GM23338 (cell line): ENCODE results near the gene PPP2R5C. TPM values are rescaled to one million over a fixed set of nuclear protein-coding genes. Genes with fewer than 3 reads are reported as not detected.

Source experiments
- ATAC-seq: fragments of 200-7000 bp; cut with Tn5 transposase; 3 replicates; pipeline ENCODE4 v1.9.1; 2020
- DNase-seq: peaks from one replicate; pipeline ENCODE4 v3.0.0-alpha.2; 2015; ENCODE audit warnings: low spot score
- H2AFZ ChIP-seq: fragments of 200-600 bp; sonication (generic); 2 replicates; pipeline ENCODE4 v1.8.0; 2016; ENCODE audit warnings: antibody characterized with exemption, mild to moderate bottlenecking, moderate library complexity
- H3F3A ChIP-seq: fragments of 200-600 bp; sonication (generic); replicated peaks from 2 replicates; pipeline ENCODE4 v1.8.0; 2017; ENCODE audit warnings: antibody characterized with exemption, mixed run types, low read depth
- H3K27ac ChIP-seq: fragments of 200-600 bp; sonication (generic); 2 replicates; pipeline ENCODE4 v1.6.1; 2016; ENCODE audit warnings: low read depth
- H3K27me3 ChIP-seq: fragments of 200-600 bp; sonication (generic); 2 replicates; pipeline ENCODE4 v1.8.0; 2016; ENCODE audit warnings: mild to moderate bottlenecking, mixed run types, moderate library complexity; ENCODE audit not compliant: insufficient read depth
- H3K36me3 ChIP-seq: fragments of 200-600 bp; sonication (generic); 2 replicates; pipeline ENCODE4 v1.8.0; 2016; ENCODE audit warnings: mild to moderate bottlenecking; ENCODE audit not compliant: insufficient read depth
- H3K4me1 ChIP-seq: fragments of 200-600 bp; sonication (generic); 2 replicates; pipeline ENCODE4 v1.8.0; 2016; ENCODE audit warnings: mild to moderate bottlenecking, moderate library complexity; ENCODE audit not compliant: insufficient read depth
- H3K4me2 ChIP-seq: fragments of 200-600 bp; sonication (generic); 2 replicates; pipeline ENCODE4 v1.7.1; 2017; ENCODE audit warnings: mixed run types
- H3K4me3 ChIP-seq: fragments of 200-600 bp; sonication (generic); 2 replicates; pipeline ENCODE4 v1.6.1; 2016; ENCODE audit warnings: mixed run types
- H3K79me2 ChIP-seq: fragments of 200-600 bp; sonication (generic); replicated peaks from 2 replicates; pipeline ENCODE4 v1.8.0; 2017; ENCODE audit warnings: mild to moderate bottlenecking; ENCODE audit not compliant: insufficient read depth
- H3K9me2 ChIP-seq: fragments of 200-600 bp; sonication (generic); 2 replicates; pipeline ENCODE4 v1.8.0; 2017; ENCODE audit not compliant: insufficient read depth
- H4K20me1 ChIP-seq: fragments of 200-600 bp; sonication (generic); replicated peaks from 2 replicates; pipeline ENCODE4 v1.8.0; 2017; ENCODE audit warnings: mild to moderate bottlenecking; ENCODE audit not compliant: insufficient read depth
- H3K27ac Mint-ChIP-seq: 2 replicates; pipeline ENCODE4 v1.8.0; 2020; ENCODE audit warnings: inconsistent platforms, mild to moderate bottlenecking, moderate library complexity, mixed read lengths
- H3K27me3 Mint-ChIP-seq: 3 replicates; pipeline ENCODE4 v1.8.0; 2022; ENCODE audit warnings: low read depth, mild to moderate bottlenecking, moderate library complexity, mixed read lengths, inconsistent platforms; ENCODE audit not compliant: insufficient read depth, poor library complexity
- H3K36me3 Mint-ChIP-seq: 3 replicates; pipeline ENCODE4 v1.8.0; 2021; ENCODE audit warnings: low read depth, mild to moderate bottlenecking, inconsistent platforms, moderate library complexity, mixed read lengths
- H3K4me1 Mint-ChIP-seq: 3 replicates; pipeline ENCODE4 v1.8.0; 2020; ENCODE audit warnings: mild to moderate bottlenecking, inconsistent platforms, mixed read lengths
- H3K4me3 Mint-ChIP-seq: 3 replicates; pipeline ENCODE4 v1.8.0; 2021; ENCODE audit warnings: moderate library complexity, mild to moderate bottlenecking, inconsistent platforms, mixed read lengths
- H3K9me3 Mint-ChIP-seq: 3 replicates; pipeline ENCODE4 v1.8.0; 2020; ENCODE audit warnings: moderate library complexity, mild to moderate bottlenecking, inconsistent platforms, mixed read lengths
- CREB1 ChIP-seq: fragments of 250-450 bp; sonication (Bioruptor Pico); IDR thresholded peaks from 2 replicates; pipeline ENCODE4 v1.5.0; 2020; ENCODE audit warnings: low read depth, mild to moderate bottlenecking, moderate library complexity
- CTCF ChIP-seq, 2 experiments: fragments of 200-600 bp in 1 of 2; sonication (generic) in 1 of 2; conservative IDR thresholded peaks; 2 replicates each; pipeline versions ENCODE4 v1.5.1 to v1.6.1; 2016 to 2017; ENCODE audit warnings: antibody characterized with exemption in 2 of 2, low read depth in 2 of 2, mild to moderate bottlenecking in 2 of 2, moderate library complexity in 1 of 2
- ETS1 ChIP-seq: IDR thresholded peaks from 2 replicates; pipeline ENCODE4 v1.6.1; 2016; ENCODE audit warnings: antibody characterized with exemption
- EZH2 ChIP-seq: fragments of 200-600 bp; sonication (generic); IDR thresholded peaks from one replicate; pipeline ENCODE4 v1.8.0; 2017; ENCODE audit warnings: antibody characterized with exemption, mild to moderate bottlenecking, low read depth; ENCODE audit not compliant: unreplicated experiment
- EZH2phosphoT487 ChIP-seq: fragments of 200-600 bp; sonication (generic); IDR thresholded peaks from one replicate; pipeline ENCODE4 v1.8.1; 2018; ENCODE audit warnings: antibody characterized with exemption; ENCODE audit not compliant: unreplicated experiment
- JUNB ChIP-seq: IDR thresholded peaks from one replicate; pipeline ENCODE4 v1.6.1; 2016; ENCODE audit warnings: antibody characterized with exemption; ENCODE audit not compliant: unreplicated experiment
- NANOG ChIP-seq: IDR thresholded peaks from 2 replicates; pipeline ENCODE4 v1.6.1; 2016; ENCODE audit warnings: antibody characterized with exemption, borderline replicate concordance
- POLR2AphosphoS5 ChIP-seq: IDR thresholded peaks from 2 replicates; pipeline ENCODE4 v1.6.1; 2016; ENCODE audit warnings: antibody characterized with exemption, low read depth
- REST ChIP-seq: IDR thresholded peaks from one replicate; pipeline ENCODE4 v1.6.1; 2018; ENCODE audit warnings: antibody characterized with exemption; ENCODE audit not compliant: unreplicated experiment
- STAT1 ChIP-seq: IDR thresholded peaks from one replicate; pipeline ENCODE4 v1.6.1; 2016; ENCODE audit warnings: antibody characterized with exemption; ENCODE audit not compliant: unreplicated experiment
- ZNF114 ChIP-seq: fragments of 250-450 bp; sonication (Bioruptor Pico); IDR thresholded peaks from 2 replicates; pipeline ENCODE4 v1.5.0; 2020; ENCODE audit warnings: mild to moderate bottlenecking, moderate library complexity
- ZNF462 ChIP-seq: fragments of 250-450 bp; sonication (Bioruptor Pico); IDR thresholded peaks from 2 replicates; pipeline ENCODE4 v1.5.0; 2020; ENCODE audit warnings: mild to moderate bottlenecking, moderate library complexity
- polyA plus RNA-seq: library from polyadenylated mRNA; unstranded; fragments of >200 nt; fragmentation: Nextera tagmentation; extraction: Ambion mirVana; gene quantifications from 2 replicates; pipeline ENCODE4 v1.2.1, GENCODE V29; 2016
- total RNA-seq: library from RNA; depleted of rRNA; stranded (reverse); fragments of >200 nt; shearing (Covaris generic); gene quantifications from 2 replicates; pipeline ENCODE4 v1.2.3, GENCODE V29; 2014

PPP2R5C gene
- total and polyA plus RNA-seq, 2 experiments from 2014 or later = 75.4 to 79.7 TPM

- TF ChIP-seq ZNF462 = no peak
- TF ChIP-seq JUNB = no peak
- no peak for TF ChIP-seq ETS1
- no peak for TF ChIP-seq EZH2phosphoT487
- TF ChIP-seq ZNF114 (CRISPR knock-in tag) = no peak
- no peak for TF ChIP-seq STAT1
Measured at GRCh38 chr14:101859958-101860357, 98.4 kb downstream of the PPP2R5C start (continued).

GRCh38 chr14:101861464-101861863 lies 100.0 kb downstream of the PPP2R5C start:
- H3K9me2 ChIP-seq = no peaks in the 10 kb centered on the region
- DNase-seq (no peak), ATAC-seq (no peak)
- H3K4me2 ChIP-seq = no peak overlapping the region
- H3F3A ChIP-seq = no peaks in the 10 kb centered on the region
- H3K27me3 ChIP-seq = no peaks in the 10 kb centered on the region
- no peaks in the 10 kb centered on the region for H3K4me1 ChIP-seq
- H3K9me3 Mint-ChIP-seq = no peaks in the 10 kb centered on the region
- H3K27ac ChIP-seq = no peak overlapping the region
- H2AFZ ChIP-seq = no peak overlapping the region
- H3K27me3 Mint-ChIP-seq = no peaks in the 10 kb centered on the region
- H3K36me3 ChIP-seq = peaks cover 5% of the 10 kb centered on the region; the same call in 1 of the 2 replicates
- no peak overlapping the region for H3K4me3 ChIP-seq
- H4K20me1 ChIP-seq = peaks cover 23% of the 10 kb centered on the region
- no peaks in the 10 kb centered on the region for H3K4me1 Mint-ChIP-seq
- no peak overlapping the region for H3K4me3 Mint-ChIP-seq
- no peak overlapping the region for H3K27ac Mint-ChIP-seq
- H3K79me2 ChIP-seq = no peaks in the 10 kb centered on the region; the same call in 1 of the 2 replicates
- no peaks in the 10 kb centered on the region; the same call in 2 of the 3 replicates for H3K36me3 Mint-ChIP-seq
- TF ChIP-seq NANOG = no peak
- TF ChIP-seq EZH2 = no peak
- TF ChIP-seq CTCF (conservative IDR thresholded peaks at IDR 0.05; ENCODE audit: low read depth in 2 of 2) = no peak
- no peak for TF ChIP-seq CREB1
- no peak for TF ChIP-seq POLR2AphosphoS5
- TF ChIP-seq REST = no peak
- no peak for TF ChIP-seq ETS1
- TF ChIP-seq ZNF114 (CRISPR knock-in tag) = no peak
